CD4-positive, alpha-beta T cell treated with Interleukin-2 at 100 ng/mL for 4 hours (primary cell): ENCODE measurements around the gene MRPL12.

Experiments
- DNase-seq: peaks from one replicate; pipeline ENCODE4 v3.0.0-alpha.2; 2020; ENCODE audit warnings: low spot score

The MRPL12 gene

DNA sequence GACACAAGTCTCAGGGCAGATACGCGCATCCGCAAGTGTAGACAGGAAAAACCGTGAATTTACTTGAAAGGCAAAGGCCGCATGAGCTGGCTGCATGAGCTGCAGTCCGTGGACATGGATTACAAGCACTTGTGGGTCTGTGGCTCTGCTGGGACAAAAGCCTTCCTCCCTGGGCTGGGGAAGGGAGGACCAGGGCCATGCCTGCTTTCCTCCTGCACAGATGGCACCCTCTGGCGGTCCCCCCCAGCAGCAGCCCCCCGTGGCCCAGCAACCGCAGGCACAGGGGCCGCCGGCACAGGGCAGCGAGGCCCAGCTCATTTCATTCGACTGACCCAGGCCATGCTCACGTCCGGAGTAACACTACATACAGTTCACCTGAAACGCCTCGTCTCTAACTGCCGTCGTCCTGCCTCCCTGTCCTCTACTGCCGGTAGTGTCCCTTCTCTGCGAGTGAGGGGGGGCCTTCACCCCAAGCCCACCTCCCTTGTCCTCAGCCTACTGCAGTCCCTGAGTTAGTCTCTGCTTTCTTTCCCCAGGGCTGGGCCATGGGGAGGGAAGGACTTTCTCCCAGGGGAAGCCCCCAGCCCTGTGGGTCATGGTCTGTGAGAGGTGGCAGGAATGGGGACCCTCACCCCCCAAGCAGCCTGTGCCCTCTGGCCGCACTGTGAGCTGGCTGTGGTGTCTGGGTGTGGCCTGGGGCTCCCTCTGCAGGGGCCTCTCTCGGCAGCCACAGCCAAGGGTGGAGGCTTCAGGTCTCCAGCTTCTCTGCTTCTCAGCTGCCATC, 1.7 kb upstream of the MRPL12 start:
- no peak for DNase-seq

DNA sequence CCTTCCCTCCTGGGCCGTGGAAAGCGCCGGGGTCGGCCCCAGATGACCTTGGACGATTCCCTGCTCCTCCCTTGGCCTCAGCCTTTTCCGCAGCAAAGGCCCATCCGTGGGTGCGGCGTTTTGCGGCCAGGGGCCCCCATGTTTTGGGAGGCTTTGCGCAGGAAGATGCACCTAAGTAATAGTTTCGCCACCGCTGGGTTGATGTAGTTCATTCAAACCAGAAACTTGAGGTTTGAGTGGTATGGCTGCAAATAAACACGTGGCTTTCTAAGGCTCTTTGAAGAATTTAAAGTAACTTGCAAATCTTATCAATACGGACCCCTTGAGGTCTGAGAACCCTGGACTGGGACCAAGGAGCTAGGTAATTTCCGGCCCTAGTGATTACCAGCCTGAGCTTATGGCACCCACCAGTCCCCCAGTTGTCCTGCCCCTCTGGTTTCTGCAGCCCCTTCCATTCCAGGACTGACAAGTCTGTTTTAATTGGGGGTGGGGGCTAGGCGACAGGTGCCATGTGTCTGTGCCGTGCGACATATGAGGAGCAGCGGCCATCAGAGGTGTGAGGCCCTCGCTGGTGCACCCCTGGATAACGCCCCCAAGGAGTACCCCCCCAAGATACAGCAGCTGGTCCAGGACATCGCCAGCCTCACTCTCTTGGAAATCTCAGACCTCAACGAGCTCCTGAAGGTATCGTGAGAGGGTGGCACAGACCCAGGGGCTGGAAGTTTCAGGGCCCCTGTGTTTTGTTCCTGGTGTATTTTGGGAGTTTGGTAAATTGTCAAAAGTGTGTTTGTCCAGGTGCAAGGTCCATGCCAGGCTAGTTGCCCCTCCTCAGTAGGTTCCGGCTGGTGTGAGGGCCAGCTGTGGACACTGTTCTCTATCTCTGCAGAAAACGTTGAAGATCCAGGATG, 834 bp downstream of the MRPL12 start:
- no peak for DNase-seq

DNA sequence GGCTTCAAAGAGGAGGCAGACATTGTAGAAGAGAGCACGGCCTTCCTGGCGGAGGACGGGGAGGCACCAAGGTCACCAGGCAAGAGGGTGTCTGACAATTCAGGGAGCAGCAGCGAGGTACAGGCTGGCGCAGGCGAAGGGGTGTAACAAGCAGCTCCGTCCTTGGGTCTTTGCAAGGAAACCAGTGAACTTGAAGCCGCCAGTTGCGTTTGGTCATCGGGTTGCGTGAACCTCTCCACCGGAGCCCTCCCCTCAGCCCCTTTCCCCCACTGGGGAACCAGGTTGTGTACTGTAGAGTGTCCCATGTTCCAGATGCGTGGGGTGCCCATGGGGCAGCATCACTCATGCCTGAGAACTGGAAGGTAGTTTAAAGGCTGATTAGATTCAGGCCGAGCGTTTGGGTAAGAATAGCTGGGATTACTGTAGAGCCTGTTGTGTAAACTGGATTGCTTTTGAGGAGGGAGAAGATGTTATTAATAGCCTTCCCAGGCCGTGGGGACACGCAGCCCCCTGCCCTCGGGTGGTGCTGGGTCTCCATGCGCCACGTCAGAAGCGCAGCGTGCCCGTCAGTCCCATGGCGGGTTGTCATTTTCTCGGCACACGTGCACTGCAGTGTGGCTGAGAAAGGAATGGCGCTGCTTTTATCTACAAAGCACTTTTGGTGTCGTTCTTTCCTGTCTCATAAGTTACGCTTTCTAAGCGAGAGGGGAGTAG, 2.5 kb downstream of the MRPL12 start:
- DNase-seq: no peak

DNA sequence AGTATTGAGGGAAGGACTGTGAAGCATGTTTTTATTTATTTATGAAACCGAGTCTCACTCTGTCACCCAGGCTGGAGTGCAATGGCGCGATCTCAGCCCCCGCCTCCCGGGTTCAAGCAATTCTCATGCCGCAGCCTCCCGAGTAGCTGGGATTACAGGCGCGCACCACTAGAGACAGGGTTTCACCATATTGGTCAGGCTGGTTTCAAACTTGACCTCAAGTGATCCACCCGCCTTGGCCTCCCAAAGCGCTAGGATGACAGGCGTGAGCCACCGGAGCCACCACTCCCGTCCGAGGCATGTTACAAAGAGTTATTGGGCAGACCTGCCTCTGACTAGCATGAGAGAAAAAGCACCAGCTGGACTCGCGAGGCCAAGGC, 3.1 kb downstream of the MRPL12 start:
- no peak for DNase-seq

DNA sequence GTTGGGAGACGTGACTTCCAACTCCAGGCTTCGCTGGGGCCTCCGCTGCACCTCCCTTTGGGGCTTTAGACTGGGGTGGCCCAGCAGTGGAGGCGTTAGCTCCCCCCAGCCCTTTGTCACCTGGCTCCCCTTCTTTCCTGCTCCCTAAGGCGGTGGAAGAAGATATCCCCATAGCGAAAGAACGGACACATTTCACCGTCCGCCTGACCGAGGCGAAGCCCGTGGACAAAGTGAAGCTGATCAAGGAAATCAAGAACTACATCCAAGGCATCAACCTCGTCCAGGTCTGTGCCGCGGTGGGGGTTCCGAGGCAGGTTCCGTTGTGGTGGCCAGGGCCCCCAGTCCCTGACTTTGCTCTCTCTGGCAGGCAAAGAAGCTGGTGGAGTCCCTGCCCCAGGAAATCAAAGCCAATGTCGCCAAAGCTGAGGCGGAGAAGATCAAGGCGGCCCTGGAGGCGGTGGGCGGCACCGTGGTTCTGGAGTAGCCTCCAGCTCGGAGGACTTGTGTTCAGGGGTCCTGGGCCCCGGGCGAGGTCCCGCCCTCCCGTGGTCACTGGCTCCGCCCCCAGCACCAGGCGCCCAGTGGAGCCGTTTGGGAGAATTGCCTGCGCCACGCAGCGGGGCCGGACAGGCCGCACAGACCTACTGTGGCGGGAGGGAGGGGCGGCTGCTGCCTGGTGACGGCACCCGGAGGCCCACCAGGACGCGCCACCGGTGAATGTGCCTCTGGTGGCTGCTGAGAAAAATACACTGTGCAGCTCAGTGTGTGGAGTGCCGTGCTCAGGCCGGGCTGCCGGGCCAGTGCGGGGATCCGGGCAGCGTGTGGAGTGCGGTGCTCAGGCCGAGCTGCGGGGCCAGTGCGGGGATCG, 3.8 kb downstream of the MRPL12 start:
- no peak for DNase-seq

GRCh38 chr17:81707725-81708646, 4.8 kb downstream of the MRPL12 start:
- no peak for DNase-seq

DNA sequence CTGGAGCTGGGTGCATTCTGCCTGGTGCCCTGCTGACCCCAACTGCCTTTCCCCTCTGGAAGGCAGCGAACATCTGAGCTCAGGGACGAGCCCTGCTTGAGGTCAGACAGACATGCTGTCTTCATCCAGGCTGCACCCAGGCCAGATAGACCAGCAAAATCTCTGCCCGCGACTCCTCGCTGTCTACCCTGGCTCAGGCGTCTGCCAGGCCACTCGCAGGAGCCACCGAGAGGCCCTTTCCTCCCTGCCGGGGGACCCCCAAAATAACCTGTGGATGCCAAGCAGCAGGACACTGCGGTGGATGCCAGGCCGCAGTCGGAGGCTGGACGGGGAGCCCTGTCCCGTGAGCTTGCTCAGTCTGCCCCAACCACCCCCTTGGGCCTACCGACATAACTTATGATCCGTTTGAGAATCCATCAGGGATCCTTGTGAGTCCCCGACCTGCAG, 5.6 kb downstream of the MRPL12 start:
- no peak for DNase-seq

GRCh38 chr17:81710514-81711308, 7.5 kb downstream of the MRPL12 start:
- DNase-seq: no peak

GRCh38 chr17:81711814-81712467, 8.8 kb downstream of the MRPL12 start, which contains the start of gene SLC25A10:
Gene SLC25A10 (plus strand): TSS chr17:81712284. CDS start chr17:81712427, 143 bp downstream.
- DNase-seq: peak; percentile 77

- DNase-seq: no peak
Measured at GRCh38 chr17:81712468-81713003, 9.4 kb downstream of the MRPL12 start.

DNA sequence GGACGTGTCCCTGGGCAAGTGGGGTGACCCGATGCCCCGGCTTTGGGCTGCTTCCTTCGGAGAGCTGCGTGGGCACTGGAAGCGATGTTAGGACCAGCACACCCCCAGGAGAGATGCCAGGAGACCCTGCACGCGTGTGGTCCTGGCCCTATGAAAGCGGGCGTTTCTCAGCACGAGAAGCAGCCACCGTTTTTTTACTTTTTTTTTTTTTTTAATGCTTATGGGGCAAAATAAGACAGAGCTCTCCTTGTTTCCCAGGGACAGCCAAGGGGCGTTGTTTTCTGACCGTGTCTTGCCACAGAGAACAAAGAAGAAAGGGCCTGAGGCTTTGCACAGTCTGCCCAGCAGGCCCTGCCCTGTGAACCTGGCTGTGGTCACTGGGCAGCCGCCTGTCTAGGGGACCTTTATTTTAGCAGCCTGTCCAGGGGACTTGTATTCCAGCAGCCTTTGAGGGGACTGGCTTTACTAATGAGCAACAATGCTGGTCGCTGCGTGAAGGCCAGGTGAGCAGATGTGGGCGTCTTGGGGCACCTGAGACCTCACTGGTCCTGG, 9.9 kb downstream of the MRPL12 start:
- DNase-seq: no peak

GRCh38 chr17:81713556-81714411, 10.6 kb downstream of the MRPL12 start:
- no peak for DNase-seq

DNA sequence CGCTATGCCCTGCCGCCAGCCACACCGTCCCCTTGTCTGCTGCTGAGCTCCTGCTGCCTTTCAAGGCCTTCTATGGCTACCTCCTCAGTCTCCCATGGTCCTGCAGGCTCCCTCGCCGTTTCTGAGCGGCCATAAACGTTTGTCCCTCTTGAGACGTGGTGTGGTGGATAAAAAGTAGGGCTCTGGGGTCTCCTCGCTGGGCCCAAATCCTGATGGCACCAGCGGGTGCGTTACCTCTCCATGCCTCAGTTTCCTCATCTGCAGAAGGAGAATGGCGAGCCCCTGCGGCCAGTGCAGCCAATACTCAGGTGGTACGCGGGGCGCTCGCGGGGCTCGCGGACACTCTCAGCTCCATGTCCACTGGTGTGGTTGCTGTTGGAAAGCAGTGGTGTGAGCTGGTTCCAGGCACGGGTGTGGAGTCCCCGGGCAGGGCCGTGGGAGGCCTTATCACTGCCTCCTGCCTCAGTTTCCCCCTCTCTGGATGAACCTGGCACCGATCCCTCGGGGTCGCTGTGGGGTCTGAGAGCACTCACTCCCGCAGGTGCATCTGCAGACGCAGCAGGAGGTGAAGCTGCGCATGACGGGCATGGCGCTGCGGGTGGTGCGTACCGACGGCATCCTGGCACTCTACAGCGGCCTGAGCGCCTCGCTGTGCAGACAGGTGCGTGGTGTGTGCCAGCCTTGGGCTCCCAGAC, 11.4 kb downstream of the MRPL12 start:
- DNase-seq: no peak

- DNase-seq: no peak
Measured at GRCh38 chr17:81715107-81715871, 12.1 kb downstream of the MRPL12 start.

- no peak for DNase-seq
Measured at GRCh38 chr17:81715872-81716673, 12.9 kb downstream of the MRPL12 start.
